Endometrial microvascular endothelial cells (primary cell): ENCODE measurements around the gene APLF. TPM values are rescaled to one million over a fixed set of nuclear protein-coding genes. Genes with fewer than 3 reads are reported as not detected.
"Not testable (repeated sequence)": the region's sequence is repeated elsewhere in the genome, so short reads cannot be mapped to it uniquely, and the experiment has no call there.

Experiments
- in situ Hi-C: cut with HindIII; loops from 2 replicates; pipeline ENCODE4 v1.10.0; 2017; ENCODE audit warnings: low sequenced_read_pairs, low pct_unique_long_range_greater_than_20kb; ENCODE audit errors: inconsistent ontology term
- total RNA-seq: library from RNA; depleted of rRNA; stranded (reverse); fragments of >200 nt; gene quantifications from one replicate; pipeline ENCODE4 v1.2.3, GENCODE V29; 2015; ENCODE audit errors: inconsistent ontology term

Gene APLF
- total RNA-seq, 1 donor from 2014 or later, result 1.0 TPM

DNA sequence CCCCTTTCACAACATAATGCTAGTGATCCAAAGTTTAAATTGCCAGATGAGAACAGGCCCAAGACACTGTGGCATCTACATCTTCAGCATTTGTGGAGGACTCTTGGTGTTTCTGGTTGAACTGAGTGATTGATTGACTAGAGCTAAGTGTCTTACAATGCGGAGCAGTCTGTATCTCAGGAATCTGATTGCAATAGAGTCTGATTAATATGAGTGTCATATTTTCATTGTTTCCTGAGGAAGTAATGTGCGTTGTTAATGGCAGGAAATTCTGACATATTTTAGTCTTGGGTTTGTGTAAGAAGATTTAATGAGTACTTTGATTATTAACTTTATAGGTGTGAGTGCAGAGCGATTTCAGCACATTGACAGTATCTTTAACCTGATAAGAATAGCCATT is 94.0 kb downstream of the APLF start:
- in situ Hi-C loops, result no loop called here

- in situ Hi-C loops, result no loop called here
These were observed 95.5 kb downstream of the APLF start for GRCh38 chr2:68562934-68563333.

DNA sequence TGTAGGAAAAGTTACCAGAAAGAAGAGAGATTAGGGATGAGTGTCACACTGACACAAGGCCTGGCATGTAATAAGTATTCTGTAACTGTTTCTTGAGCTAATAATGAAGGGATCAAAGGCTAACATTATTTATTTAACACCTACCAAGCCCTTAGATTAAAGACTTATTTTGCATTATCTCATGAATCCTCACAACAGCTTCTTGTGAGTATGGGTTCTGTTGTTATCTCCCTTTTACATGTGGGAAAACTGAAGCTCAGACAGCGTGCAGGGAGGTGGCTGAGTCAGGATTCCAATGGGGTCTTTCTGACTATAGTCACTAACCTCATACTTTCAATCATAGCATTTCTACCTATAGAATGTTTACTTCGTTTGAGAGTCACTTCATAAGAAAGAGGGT is 97.0 kb downstream of the APLF start:
- in situ Hi-C loops, result no loop called here

DNA sequence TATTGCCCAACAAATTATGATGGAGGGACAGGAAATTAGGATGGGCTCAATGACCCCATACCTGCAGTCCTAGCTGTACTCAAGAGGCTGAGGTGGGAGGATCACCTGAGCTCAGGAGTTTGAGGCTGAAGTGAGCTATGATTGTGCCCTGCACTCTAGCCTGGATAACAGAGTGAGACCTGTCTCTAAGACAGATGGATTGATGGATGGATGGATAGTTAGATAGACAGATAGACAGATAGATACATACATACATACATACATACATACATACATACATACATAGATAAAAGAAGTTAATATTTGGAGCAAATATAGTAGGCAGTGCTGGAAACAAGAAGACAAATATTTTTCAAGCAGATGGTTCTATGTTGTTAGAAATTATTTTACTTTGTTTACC is 97.9 kb downstream of the APLF start:
- in situ Hi-C loops, result no loop called here

GRCh38 chr2:68565858-68566257 is 98.5 kb downstream of the APLF start:
- in situ Hi-C loops, result no loop called here

DNA sequence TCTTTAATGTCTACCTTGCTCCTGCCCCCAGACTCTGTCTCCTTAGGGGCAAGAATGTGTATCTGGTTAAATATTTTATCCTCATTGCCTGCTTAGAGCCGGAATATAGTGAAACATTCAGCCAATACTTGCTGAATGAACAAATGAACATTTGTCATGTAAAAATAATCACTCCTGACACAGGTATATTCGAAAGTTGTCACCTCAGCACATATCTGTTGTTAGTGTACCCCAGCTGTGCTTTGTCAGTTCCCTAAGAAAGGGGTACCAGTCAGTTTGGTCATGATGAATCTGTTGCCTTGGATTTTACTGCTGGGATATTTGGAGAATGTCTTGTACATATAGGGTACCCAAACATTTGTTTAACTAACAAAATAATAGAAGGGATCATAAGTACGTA is 99.0 kb downstream of the APLF start:
- in situ Hi-C loops, result no loop called here

DNA sequence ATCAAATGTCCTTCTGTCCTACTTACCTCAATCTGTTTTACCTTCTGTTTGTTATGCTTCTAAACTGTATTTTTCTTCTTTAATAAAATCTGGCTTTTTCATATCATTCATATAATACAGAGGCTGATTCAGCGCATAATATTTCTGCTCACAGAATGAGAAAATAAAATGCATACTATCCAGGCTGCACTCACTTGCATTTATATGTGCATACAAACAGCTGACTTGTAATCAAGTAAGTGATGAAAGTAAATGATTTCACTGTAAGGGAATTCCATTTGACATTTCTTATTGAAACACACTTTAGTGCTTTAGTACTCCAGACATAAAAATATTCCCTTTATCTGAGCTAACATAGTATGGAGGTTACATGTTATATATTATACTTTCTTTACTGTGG is 100.7 kb downstream of the APLF start:
- in situ Hi-C loops, result no loop called here

- in situ Hi-C loops, result no loop called here
These were observed 102.2 kb downstream of the APLF start for GRCh38 chr2:68569604-68570003.

DNA sequence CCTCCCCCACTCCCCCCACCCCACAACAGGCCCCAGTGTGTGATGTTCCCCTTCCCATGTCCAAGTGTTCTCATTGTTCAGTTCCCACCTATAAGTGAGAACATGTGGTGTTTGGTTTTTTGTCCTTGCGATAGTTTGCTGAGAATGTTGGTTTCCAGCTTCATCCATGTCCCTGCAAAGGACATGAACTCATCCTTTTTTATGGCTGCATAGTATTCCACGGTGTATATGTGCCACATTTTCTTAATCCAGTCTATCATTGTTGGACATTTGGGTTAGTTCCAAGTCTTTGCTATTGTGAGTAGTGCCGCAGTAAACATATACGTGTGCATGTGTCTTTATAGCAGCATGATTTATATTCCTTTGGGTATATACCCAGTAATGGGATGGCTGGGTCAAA is 103.0 kb downstream of the APLF start:
- in situ Hi-C loops, result not testable (repeated sequence)

DNA sequence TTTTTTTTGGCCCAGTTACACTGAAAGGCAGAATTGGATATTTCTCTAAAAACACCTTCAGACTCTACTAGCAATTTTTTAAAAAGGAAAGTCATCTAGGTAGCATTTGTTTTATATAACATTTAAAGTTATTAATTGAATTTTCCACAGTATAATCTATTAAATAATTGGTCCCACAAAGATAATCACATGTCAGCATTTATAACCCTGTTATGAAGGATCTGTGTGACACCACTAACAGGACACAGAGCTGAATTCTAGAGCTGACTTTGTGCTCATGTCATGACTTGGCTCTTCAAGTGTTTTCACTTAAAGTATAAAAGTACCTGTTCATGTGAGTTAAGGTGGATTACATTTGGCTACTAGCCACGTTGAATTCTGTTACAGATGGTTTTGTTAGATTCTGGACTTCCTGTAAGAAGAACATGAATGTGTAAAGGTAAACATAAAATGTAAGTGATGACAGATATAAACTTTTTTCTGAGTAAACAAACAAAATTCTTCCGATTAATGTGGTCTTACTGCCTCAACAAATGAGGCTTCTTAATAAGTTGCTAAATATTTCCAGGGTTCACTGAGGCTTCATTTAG is 106.9 kb downstream of the APLF start:
- in situ Hi-C loops, result no loop called here

- in situ Hi-C loops, result no loop called here
These were observed 109.8 kb downstream of the APLF start for GRCh38 chr2:68577183-68577582.

GRCh38 chr2:68579689-68580088 is 112.3 kb downstream of the APLF start:
- in situ Hi-C loops, result no loop called here

DNA sequence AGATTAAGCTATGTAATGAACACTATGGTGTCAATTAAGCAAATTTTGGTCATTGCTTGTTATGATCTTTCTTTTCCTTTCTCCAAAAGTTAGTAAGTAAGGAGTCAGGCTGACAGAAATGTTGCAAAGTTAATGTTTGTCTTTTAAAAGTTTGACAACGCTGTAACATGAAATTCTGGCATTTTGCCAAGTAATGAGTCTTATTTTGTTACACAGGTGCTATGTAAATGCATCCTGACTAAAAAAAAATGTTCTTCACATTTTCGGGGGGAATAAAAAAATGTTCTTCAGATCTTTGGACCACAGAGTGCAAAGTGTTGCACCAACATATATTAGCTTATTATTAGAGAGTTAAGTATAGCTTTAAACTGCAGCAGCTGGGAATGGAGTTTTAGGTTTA is 121.2 kb downstream of the APLF start:
- in situ Hi-C loops, result no loop called here

GRCh38 chr2:68589963-68590362 is 122.6 kb downstream of the APLF start:
- in situ Hi-C loops, result no loop called here

GRCh38 chr2:68590702-68591101 is 123.3 kb downstream of the APLF start:
- in situ Hi-C loops, result no loop called here

DNA sequence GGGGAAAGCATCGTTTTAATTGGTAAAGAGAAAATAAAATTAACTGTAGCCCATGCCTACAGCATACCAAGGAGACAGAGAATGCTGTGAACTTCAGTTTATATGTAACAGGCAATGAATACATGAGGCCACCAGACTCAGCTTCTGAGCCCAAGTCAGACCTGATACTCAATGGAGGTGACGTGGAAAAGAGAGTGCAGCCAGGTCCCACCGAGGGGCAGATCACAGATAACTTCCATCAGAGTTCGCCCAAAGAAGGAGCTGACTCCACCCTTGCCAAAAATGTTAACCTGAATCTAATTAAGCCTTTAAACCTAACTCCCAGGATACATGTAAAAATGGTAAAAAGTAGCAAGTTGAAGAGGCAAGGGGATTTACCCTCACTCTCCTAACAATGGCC is 123.8 kb downstream of the APLF start:
- in situ Hi-C loops, result no loop called here

DNA sequence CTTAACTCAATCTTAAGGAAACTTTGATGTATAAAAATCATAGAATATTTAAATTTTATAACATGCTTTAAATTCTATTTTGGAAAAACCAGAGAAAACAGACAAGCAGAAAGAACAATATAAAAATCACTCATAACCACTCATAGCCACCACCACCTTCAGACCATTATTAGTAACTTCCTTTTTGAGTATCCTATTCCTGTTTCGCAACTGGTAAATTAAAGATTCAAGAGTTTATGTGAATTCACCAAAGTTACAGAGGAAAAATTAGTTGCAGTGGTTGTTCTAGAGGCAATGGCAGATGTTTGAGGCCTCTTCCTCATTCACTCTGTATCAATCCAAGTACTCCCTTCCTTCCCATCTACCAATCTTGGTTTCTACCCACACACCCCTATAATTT is 126.7 kb downstream of the APLF start:
- in situ Hi-C loops, result no loop called here

GRCh38 chr2:68594674-68595492 is 127.5 kb downstream of the APLF start:
- in situ Hi-C loops, result no loop called here

DNA sequence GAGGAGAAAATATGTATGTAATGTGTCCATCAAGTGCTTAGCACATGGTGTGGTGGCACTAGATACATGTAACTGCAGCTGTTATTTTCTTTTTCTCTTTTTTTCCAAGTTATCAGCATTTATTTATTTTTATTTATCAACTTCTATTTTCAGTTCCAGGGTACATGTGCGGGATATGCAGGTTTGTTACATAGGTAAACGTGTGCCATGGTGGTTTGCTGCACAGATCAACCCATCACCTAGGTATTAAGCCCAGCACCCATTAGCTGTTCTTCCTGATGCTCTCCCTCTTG is 128.1 kb downstream of the APLF start:
- in situ Hi-C loops, result not testable (repeated sequence)

- in situ Hi-C loops, result not testable (repeated sequence)
These were observed 133.1 kb downstream of the APLF start for GRCh38 chr2:68600495-68600894.

- in situ Hi-C loops, result no loop called here
These were observed 135.7 kb downstream of the APLF start for GRCh38 chr2:68603059-68603458.
